Measurements from ENCODE around the gene AFF3.

DNA sequence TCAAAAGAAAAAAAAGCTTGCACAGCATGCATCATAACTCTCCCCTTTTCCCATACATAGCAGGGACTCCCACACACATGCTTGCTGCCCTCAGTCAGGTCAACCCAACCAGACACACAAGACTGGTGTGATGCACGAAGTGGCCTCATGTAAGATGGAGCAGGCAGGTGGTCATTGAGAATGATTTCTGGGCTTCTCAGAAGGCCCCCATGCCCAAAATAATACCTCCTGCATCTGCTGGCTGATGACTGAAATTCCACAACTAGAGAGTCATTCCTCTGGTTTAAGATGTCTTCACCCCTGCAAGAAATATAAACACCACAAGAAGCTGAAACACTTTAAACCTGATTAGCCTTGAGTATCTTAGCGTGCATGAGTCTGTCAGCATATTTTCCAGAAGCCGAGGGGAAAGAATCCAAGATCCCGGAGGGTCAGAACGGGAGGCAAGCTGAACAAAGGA is 131.1 kb downstream of the AFF3 start:
- TF ChIP-seq POLR2AphosphoS5 (IDR thresholded peaks at IDR 0.05): no peak
- TF ChIP-seq, protein P1, sequence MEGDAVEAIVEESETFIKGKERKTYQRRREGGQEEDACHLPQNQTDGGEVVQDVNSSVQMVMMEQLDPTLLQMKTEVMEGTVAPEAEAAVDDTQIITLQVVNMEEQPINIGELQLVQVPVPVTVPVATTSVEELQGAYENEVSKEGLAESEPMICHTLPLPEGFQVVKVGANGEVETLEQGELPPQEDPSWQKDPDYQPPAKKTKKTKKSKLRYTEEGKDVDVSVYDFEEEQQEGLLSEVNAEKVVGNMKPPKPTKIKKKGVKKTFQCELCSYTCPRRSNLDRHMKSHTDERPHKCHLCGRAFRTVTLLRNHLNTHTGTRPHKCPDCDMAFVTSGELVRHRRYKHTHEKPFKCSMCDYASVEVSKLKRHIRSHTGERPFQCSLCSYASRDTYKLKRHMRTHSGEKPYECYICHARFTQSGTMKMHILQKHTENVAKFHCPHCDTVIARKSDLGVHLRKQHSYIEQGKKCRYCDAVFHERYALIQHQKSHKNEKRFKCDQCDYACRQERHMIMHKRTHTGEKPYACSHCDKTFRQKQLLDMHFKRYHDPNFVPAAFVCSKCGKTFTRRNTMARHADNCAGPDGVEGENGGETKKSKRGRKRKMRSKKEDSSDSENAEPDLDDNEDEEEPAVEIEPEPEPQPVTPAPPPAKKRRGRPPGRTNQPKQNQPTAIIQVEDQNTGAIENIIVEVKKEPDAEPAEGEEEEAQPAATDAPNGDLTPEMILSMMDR (IDR thresholded peaks at IDR 0.05 in 8 of 11, conservative IDR thresholded peaks at IDR 0.05 in 3 of 11): no peak
- no peak for TF ChIP-seq POLR2A (IDR thresholded peaks at IDR 0.05)

Measured in spleen (tissue), 7 donors.